HepG2 (cell line): ENCODE measurements around the gene UBR3. TPM values are rescaled to one million over a fixed set of nuclear protein-coding genes. Genes with fewer than 3 reads are reported as not detected.

Source experiments
- DDIT3 ChIP-seq: sonication (generic); formaldehyde crosslinking; IDR thresholded peaks from 2 replicates; pipeline ENCODE4 v1.4.0; 2020; ENCODE audit warnings: mild to moderate bottlenecking, missing genetic modification reagents
- ETV5 ChIP-seq: IDR thresholded peaks from 2 replicates; pipeline ENCODE4 v1.6.1; 2018; ENCODE audit warnings: missing biosample characterization, missing genetic modification reagents, inconsistent platforms, borderline replicate concordance
- FOXA3 ChIP-seq: IDR thresholded peaks from 2 replicates; pipeline ENCODE4 v1.6.1; 2016; ENCODE audit warnings: missing genetic modification reagents, missing compliant biosample characterization
- GFI1 ChIP-seq: sonication (generic); formaldehyde crosslinking; IDR thresholded peaks from 2 replicates; pipeline ENCODE4 v1.5.0; 2020; ENCODE audit warnings: missing genetic modification reagents, mild to moderate bottlenecking, borderline replicate concordance
- HNRNPUL1 ChIP-seq: fragments of 200-400 bp; formaldehyde crosslinking; IDR thresholded peaks from 2 replicates; pipeline ENCODE4 v1.6.1; 2017; ENCODE audit warnings: low read depth, mild to moderate bottlenecking, low read length, moderate library complexity
- ISX ChIP-seq: sonication (generic); formaldehyde crosslinking; conservative IDR thresholded peaks from 2 replicates; pipeline ENCODE4 v1.5.0; 2020; ENCODE audit warnings: missing genetic modification reagents
- ZBTB2 ChIP-seq: sonication (generic); formaldehyde crosslinking; IDR thresholded peaks from 2 replicates; pipeline ENCODE4 v1.8.0; 2022; ENCODE audit warnings: low read depth, missing genetic modification reagents
- ZBTB8A ChIP-seq: sonication (generic); formaldehyde crosslinking; IDR thresholded peaks from 2 replicates; pipeline ENCODE4 v1.4.0; 2020; ENCODE audit warnings: mild to moderate bottlenecking, low read depth, missing genetic modification reagents, borderline replicate concordance
- ZNF709 ChIP-seq: sonication (generic); formaldehyde crosslinking; IDR thresholded peaks from 2 replicates; pipeline ENCODE4 v1.5.0; 2020; ENCODE audit warnings: mild to moderate bottlenecking, missing genetic modification reagents
- polyA plus RNA-seq, 8 experiments: library from polyadenylated mRNA; depleted of rRNA in 3 of 8; stranded (reverse) in 7 of 8; unstranded in 1 of 8; fragments of >200 nt; fragmentation: Illumina TruSeq in 4 of 8; extraction: Trizol in 4 of 8; gene quantifications; 2 replicates each; pipeline versions ENCODE4 v1.2.1 to v1.2.3, GENCODE V29; 2011 to 2016; ENCODE audit warnings: low read depth in 4 of 8, missing spikeins in 1 of 8, mixed read lengths in 1 of 8; ENCODE audit not compliant: insufficient read depth in 1 of 8
- total RNA-seq, 5 experiments: library from RNA; depleted of rRNA; stranded (reverse); fragments of >200 nt; fragmentation: Illumina TruSeq; extraction: Trizol; gene quantifications; 2 replicates each; pipeline ENCODE4 v1.2.3, GENCODE V29; 2016; ENCODE audit warnings: low read depth in 1 of 5
- TF ChIP-seq, protein P1 (sequence below): sonication (generic); formaldehyde crosslinking; IDR thresholded peaks from 2 replicates; pipeline ENCODE4 v1.4.0; 2020; ENCODE audit warnings: missing genetic modification reagents
- TF ChIP-seq, protein P2 (sequence below): sonication (generic); formaldehyde crosslinking; IDR thresholded peaks from 2 replicates; pipeline ENCODE4 v1.4.0; 2020; ENCODE audit warnings: missing genetic modification reagents
- TF ChIP-seq, protein P3 (sequence below): conservative IDR thresholded peaks from 2 replicates; pipeline ENCODE4 v1.6.1; 2018; ENCODE audit warnings: missing genetic modification reagents
- TF ChIP-seq, protein P4 (sequence below): sonication (generic); formaldehyde crosslinking; IDR thresholded peaks from 2 replicates; pipeline ENCODE4 v1.5.0; 2020; ENCODE audit warnings: missing genetic modification reagents

Gene UBR3
- total and polyA plus RNA-seq, 2 of the 13 experiments (the other 11 are each of a cell fraction or from before 2014, with no cell fraction given): 15.1 to 28.0 TPM

DNA sequence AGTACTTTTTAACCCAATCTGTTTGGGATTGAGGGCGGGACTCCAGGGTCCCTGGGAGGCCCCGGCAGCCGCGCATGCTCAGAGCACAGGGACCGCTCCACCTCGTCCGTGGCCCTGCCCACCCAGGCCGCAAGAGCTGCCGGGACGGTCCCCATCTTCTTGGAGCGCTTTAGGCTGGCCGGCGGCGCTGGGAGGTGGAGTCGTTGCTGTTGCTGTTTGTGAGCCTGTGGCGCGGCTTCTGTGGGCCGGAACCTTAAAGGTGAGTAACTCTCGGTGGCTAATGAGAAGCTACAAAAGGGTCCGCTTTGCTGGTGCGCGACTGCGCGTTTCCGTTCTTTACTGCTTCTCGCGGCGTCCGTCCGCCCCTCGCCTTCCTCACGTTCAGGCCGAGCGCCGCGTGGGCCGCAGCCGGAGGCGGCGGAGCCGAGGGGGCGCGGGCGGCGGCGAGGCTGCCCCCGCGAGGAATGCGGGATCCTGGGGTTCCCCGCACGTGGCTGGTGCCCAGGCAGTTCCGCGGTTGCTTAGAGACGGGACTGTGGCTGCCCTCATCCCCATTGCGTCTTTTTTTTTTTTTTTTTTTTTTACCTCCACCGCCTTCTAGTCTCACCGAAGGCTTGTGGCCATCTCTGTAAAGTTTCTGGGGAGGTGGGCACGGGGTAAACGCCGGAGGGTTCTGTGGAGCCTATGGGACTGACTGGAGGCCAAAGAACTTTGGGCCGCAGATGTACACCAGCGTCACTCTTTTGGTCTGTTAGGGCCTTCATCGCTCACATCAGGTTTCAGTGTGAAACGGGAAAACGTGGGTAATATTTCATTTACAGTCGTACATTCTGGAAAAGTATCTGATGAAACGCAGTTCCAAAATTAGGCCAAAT is 28.3 kb upstream of the UBR3 start, which contains the start of gene SSB (continued):
- TF ChIP-seq, protein P1, sequence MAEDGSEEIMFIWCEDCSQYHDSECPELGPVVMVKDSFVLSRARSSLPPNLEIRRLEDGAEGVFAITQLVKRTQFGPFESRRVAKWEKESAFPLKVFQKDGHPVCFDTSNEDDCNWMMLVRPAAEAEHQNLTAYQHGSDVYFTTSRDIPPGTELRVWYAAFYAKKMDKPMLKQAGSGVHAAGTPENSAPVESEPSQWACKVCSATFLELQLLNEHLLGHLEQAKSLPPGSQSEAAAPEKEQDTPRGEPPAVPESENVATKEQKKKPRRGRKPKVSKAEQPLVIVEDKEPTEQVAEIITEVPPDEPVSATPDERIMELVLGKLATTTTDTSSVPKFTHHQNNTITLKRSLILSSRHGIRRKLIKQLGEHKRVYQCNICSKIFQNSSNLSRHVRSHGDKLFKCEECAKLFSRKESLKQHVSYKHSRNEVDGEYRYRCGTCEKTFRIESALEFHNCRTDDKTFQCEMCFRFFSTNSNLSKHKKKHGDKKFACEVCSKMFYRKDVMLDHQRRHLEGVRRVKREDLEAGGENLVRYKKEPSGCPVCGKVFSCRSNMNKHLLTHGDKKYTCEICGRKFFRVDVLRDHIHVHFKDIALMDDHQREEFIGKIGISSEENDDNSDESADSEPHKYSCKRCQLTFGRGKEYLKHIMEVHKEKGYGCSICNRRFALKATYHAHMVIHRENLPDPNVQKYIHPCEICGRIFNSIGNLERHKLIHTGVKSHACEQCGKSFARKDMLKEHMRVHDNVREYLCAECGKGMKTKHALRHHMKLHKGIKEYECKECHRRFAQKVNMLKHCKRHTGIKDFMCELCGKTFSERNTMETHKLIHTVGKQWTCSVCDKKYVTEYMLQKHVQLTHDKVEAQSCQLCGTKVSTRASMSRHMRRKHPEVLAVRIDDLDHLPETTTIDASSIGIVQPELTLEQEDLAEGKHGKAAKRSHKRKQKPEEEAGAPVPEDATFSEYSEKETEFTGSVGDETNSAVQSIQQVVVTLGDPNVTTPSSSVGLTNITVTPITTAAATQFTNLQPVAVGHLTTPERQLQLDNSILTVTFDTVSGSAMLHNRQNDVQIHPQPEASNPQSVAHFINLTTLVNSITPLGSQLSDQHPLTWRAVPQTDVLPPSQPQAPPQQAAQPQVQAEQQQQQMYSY (CRISPR knock-in tag): no peak
- no peak for TF ChIP-seq ISX (CRISPR knock-in tag)
- TF ChIP-seq, protein P2, sequence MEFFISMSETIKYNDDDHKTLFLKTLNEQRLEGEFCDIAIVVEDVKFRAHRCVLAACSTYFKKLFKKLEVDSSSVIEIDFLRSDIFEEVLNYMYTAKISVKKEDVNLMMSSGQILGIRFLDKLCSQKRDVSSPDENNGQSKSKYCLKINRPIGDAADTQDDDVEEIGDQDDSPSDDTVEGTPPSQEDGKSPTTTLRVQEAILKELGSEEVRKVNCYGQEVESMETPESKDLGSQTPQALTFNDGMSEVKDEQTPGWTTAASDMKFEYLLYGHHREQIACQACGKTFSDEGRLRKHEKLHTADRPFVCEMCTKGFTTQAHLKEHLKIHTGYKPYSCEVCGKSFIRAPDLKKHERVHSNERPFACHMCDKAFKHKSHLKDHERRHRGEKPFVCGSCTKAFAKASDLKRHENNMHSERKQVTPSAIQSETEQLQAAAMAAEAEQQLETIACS (CRISPR knock-in tag): no peak; the same call in 1 of the 2 replicates
- no peak for TF ChIP-seq ZBTB8A
- TF ChIP-seq, protein P3, sequence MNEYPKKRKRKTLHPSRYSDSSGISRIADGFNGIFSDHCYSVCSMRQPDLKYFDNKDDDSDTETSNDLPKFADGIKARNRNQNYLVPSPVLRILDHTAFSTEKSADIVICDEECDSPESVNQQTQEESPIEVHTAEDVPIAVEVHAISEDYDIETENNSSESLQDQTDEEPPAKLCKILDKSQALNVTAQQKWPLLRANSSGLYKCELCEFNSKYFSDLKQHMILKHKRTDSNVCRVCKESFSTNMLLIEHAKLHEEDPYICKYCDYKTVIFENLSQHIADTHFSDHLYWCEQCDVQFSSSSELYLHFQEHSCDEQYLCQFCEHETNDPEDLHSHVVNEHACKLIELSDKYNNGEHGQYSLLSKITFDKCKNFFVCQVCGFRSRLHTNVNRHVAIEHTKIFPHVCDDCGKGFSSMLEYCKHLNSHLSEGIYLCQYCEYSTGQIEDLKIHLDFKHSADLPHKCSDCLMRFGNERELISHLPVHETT: no peak
- peak; percentile 95 for TF ChIP-seq ZNF709 (CRISPR knock-in tag)
- 0 out of 2 replicates have a peak, but pooled peaks have one; percentile 43 for TF ChIP-seq FOXA3
- TF ChIP-seq, protein P4, sequence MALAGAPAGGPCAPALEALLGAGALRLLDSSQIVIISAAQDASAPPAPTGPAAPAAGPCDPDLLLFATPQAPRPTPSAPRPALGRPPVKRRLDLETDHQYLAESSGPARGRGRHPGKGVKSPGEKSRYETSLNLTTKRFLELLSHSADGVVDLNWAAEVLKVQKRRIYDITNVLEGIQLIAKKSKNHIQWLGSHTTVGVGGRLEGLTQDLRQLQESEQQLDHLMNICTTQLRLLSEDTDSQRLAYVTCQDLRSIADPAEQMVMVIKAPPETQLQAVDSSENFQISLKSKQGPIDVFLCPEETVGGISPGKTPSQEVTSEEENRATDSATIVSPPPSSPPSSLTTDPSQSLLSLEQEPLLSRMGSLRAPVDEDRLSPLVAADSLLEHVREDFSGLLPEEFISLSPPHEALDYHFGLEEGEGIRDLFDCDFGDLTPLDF (CRISPR knock-in tag): no peak
- TF ChIP-seq DDIT3 (CRISPR knock-in tag): no peak
- TF ChIP-seq HNRNPUL1: no peak
- no peak; the same call in 1 of the 2 replicates for TF ChIP-seq ZBTB2 (CRISPR knock-in tag)
- peak; percentile 72; the same call in 1 of the 2 replicates for TF ChIP-seq ETV5
- 0 out of 2 replicates have a peak, but pooled peaks have one; percentile 9 for TF ChIP-seq GFI1 (CRISPR knock-in tag)
